ENCODE results near the gene CTRB2. TPM values are rescaled to one million over a fixed set of nuclear protein-coding genes. Genes with fewer than 3 reads are reported as not detected.

The CTRB2 gene
- total RNA-seq, 4 donors from 2014 or later: not detected

DNA sequence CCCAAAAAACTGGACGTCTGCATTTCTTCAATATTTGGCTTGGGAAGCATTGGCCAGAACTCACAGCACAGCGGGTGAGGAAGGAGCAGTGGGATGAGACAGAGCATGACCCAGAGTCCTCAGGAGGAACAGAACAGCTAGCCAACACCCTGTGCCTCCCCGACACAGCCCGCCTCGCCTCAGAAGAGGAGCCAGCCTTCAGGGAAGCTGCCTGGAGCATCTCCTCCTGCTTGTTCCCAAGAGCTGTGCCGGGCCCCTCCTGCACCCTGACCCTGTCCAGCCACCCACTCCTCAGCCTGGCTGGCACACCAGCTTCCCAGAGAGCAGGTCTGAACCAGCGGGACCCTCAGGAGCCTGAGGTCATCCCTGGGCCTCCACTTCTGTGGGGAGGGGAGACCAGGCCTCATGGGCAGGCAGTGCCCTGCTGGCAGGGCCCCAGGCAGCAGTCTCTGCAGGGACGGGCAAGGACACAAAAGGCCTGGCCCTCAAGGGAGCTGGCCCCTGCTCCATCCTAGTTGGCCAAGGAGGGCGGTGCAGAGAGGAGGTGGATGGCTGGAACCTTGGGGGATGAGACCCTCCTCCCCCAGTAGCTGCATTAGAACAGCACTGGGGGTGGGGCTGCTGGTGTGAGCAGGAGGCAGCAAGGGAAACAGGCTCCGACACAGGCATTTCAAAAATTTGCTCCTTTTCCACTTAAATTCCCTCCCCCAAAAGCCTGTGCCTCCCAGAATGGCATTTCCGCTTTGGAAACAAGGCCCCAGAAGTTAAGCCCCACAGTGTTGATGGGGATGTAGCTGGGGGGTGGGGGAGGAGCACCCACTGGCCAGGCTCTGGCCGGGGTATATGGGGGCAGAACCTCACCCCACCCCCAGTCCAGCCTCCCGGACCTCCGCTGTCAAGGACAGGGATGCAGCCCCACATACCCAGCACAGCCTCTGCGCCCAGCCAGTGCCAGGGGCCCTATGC, 46.3 kb upstream of the CTRB2 start:
- Histone ChIP-seq H3K27me3 (no peaks in the 10 kb centered on the region), H3K4me1 (peaks cover 64 to 88% (median 76%) of the 10 kb centered on the region in 4 donors), H3K36me3 (no peaks in the 10 kb centered on the region), H3K27ac (peak overlapping the region; percentile 94 to 97 (median 96)), H3K9me3 (no peaks in the 10 kb centered on the region), H3K4me3 (no peak overlapping the region)
- TF ChIP-seq EP300 (IDR thresholded peaks at IDR 0.05; ENCODE audit: low read depth): no peak
- TF ChIP-seq POLR2AphosphoS5 (IDR thresholded peaks at IDR 0.05): no peak
- TF ChIP-seq POLR2A (IDR thresholded peaks at IDR 0.05): no peak
- TF ChIP-seq, protein P1, sequence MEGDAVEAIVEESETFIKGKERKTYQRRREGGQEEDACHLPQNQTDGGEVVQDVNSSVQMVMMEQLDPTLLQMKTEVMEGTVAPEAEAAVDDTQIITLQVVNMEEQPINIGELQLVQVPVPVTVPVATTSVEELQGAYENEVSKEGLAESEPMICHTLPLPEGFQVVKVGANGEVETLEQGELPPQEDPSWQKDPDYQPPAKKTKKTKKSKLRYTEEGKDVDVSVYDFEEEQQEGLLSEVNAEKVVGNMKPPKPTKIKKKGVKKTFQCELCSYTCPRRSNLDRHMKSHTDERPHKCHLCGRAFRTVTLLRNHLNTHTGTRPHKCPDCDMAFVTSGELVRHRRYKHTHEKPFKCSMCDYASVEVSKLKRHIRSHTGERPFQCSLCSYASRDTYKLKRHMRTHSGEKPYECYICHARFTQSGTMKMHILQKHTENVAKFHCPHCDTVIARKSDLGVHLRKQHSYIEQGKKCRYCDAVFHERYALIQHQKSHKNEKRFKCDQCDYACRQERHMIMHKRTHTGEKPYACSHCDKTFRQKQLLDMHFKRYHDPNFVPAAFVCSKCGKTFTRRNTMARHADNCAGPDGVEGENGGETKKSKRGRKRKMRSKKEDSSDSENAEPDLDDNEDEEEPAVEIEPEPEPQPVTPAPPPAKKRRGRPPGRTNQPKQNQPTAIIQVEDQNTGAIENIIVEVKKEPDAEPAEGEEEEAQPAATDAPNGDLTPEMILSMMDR (IDR thresholded peaks at IDR 0.05): no peak
- 60% methylated on average over 15 of the region's 15 CpGs; no CpG with 5 or more reads in 1 of the 2 donors for WGBS, 2 donors (ENCODE audit: low coverage in 1 of 2)
- no peak for DNase-seq
- intact Hi-C loops (cut with DNase I; ENCODE audit: low total_unique reads): no loop called here
- in situ Hi-C loops (cut with MboI; ENCODE audit: low pct_ligation_motif_present in 1 of 4, low pct_unique_long_range_greater_than_20kb in 1 of 4, low sequenced_read_pairs in 3 of 4): no loop called here

DNA sequence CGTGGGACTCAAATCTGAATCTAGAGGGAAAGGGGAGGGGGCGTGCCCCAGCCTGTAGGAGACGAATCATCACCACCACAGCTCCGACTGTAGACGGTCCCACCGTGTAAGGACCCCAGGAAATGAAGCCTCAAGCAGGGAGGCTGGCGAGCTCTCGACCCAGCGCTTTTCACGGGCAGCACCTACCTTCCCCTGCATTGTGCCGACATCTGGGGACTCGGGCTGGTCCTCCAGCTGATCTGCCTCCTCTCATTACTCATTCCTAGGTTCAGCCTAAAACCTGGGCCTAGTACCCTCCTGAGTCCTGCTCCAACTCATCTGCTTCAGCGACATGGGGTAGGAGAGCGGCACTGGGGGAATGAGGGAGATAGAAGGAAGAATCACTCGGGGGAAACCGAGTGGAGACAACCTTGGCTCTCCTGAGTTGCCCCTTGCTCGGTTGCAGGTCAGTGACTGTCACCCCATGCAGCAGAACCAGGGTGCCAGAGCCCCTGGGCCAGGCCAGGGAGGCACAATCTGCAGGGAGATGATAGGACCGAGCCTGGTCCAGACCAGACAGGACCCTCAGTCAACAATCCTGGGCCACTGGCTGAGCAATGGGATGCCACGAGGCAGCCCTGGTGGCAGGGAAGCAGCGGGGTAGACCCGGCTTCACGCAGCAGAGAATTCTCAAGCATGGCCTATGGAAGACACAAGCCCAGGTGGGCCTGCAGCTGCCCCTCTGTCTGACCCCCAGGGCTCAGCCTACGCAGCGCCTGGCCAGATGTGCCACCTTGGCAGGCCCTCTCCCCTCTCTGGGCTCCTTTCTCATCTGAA, 45.3 kb upstream of the CTRB2 start:
- DNase-seq: no peak

DNA sequence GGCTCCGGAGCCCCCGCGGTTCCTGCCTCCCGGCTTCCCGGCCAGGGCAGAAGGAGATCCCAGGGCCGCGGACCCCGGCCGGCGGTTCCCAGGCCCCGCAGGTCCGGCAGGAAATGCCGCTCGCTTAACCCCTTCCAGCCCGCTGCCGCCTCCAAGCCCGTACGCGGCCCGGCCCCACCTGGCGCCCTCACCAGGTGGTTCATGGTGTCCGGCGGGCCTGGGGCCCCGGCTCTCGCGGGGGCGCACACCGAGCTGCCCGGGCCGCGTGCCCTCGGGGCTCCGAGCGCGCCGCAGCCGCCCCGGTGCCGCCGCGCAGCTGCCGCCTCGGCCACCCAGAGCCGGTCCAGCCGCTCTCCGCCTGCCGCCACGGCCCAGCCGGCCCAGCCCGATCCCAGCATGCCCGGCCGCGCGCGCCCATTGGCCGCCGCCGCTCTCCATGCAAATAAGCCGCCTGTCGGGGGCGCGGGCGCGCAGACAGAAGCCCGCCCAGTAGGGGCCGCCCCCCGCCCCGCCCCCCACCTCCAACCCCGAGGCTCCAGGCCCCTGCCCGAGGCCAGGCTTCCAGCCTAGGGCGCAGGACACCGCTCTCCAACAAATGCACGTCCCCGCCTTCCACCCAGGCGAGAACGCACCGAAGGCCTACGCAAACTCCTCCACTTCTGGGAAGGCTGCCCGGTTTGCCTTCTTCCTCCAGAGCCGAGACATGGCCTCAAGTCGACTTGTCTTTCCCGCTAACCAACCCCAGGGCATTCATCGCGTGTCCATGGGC, 44.5 kb upstream of the CTRB2 start, which contains the start of gene BCAR1:
Gene BCAR1 (minus strand): TSS at position 345 of the 769 bp plus-strand sequence. CDS start 142 bp downstream, at position 203.
- Histone ChIP-seq H3K9me3 (no peaks in the 10 kb centered on the region), H3K36me3 (no peaks in the 10 kb centered on the region), H3K4me3 (peak within 1 kb of the TSS; percentile 78 to 91 (median 86)), H3K4me1 (peaks cover 66 to 90% (median 79%) of the 10 kb centered on the region in 4 donors), H3K27ac (peak within 1 kb of the TSS; percentile 94 to 97 (median 96)), H3K27me3 (no peaks in the 10 kb centered on the region)
- intact Hi-C loops (cut with DNase I; ENCODE audit: low total_unique reads) (no loop called here), in situ Hi-C loops (cut with MboI; ENCODE audit: low pct_ligation_motif_present in 1 of 4, low pct_unique_long_range_greater_than_20kb in 1 of 4, low sequenced_read_pairs in 3 of 4) (no loop called here)
- WGBS, 2 donors (ENCODE audit: low coverage in 1 of 2): 3% methylated on average over 34 of the region's 84 CpGs; no CpG with 5 or more reads in 1 of the 2 donors
- peak in 2 of 3 donors; percentile 38 to 72 for TF ChIP-seq POLR2AphosphoS5 (IDR thresholded peaks at IDR 0.05)
- no peak for TF ChIP-seq EP300 (IDR thresholded peaks at IDR 0.05; ENCODE audit: low read depth)
- TF ChIP-seq, protein P1 (IDR thresholded peaks at IDR 0.05): no peak
- TF ChIP-seq POLR2A (IDR thresholded peaks at IDR 0.05): no peak
- DNase-seq: peak; percentile 88

More for the DNA sequence above, 45.3 kb upstream of the CTRB2 start:
- Histone ChIP-seq H3K4me3 (peak overlapping the region in 3 of 4 donors; percentile 78 to 91 (median 87)), H3K27me3 (no peaks in the 10 kb centered on the region), H3K27ac (peak overlapping the region; percentile 94 to 97 (median 96)), H3K4me1 (peaks cover 66 to 90% (median 80%) of the 10 kb centered on the region in 4 donors), H3K36me3 (no peaks in the 10 kb centered on the region), H3K9me3 (no peaks in the 10 kb centered on the region)
- TF ChIP-seq POLR2AphosphoS5 (IDR thresholded peaks at IDR 0.05): no peak
- TF ChIP-seq, protein P1 (IDR thresholded peaks at IDR 0.05): no peak
- no peak for TF ChIP-seq EP300 (IDR thresholded peaks at IDR 0.05; ENCODE audit: low read depth)
- no peak for TF ChIP-seq POLR2A (IDR thresholded peaks at IDR 0.05)
- in situ Hi-C loops (cut with MboI; ENCODE audit: low pct_ligation_motif_present in 1 of 4, low pct_unique_long_range_greater_than_20kb in 1 of 4, low sequenced_read_pairs in 3 of 4): no loop called here
- intact Hi-C loops (cut with DNase I; ENCODE audit: low total_unique reads): no loop called here
- 62% methylated on average over 24 of the region's 24 CpGs; no CpG with 5 or more reads in 1 of the 2 donors for WGBS, 2 donors (ENCODE audit: low coverage in 1 of 2)

All from transverse colon (tissue), 4 donors.